SJCRH30 (cell line): ENCODE results near the gene P2RY6. TPM values are rescaled to one million over a fixed set of nuclear protein-coding genes. Genes with fewer than 3 reads are reported as not detected.

Experiments used
- DNase-seq, 2 experiments: peaks; one replicate each; pipeline ENCODE4 v3.0.0-alpha.2; 2015 to 2020
- H3K27ac ChIP-seq: fragments of 250-450 bp; sonication (Bioruptor Pico); 2 replicates; pipeline ENCODE4 v1.5.1; 2020; ENCODE audit warnings: mild to moderate bottlenecking, moderate library complexity
- H3K27me3 ChIP-seq: fragments of 250-450 bp; sonication (Bioruptor Pico); 2 replicates; pipeline ENCODE4 v1.5.1; 2020; ENCODE audit warnings: mild to moderate bottlenecking, moderate library complexity
- H3K36me3 ChIP-seq: fragments of 250-450 bp; sonication (Bioruptor Pico); 2 replicates; pipeline ENCODE4 v1.5.1; 2020; ENCODE audit warnings: mild to moderate bottlenecking, moderate library complexity
- H3K4me1 ChIP-seq: fragments of 250-450 bp; sonication (Bioruptor Pico); 2 replicates; pipeline ENCODE4 v1.5.1; 2020; ENCODE audit warnings: mild to moderate bottlenecking, moderate library complexity
- H3K4me3 ChIP-seq: fragments of 250-450 bp; sonication (Bioruptor Pico); 2 replicates; pipeline ENCODE4 v1.5.1; 2020; ENCODE audit warnings: mild to moderate bottlenecking, moderate library complexity
- H3K9me3 ChIP-seq: fragments of 250-450 bp; sonication (Bioruptor Pico); replicated peaks from 2 replicates; pipeline ENCODE4 v1.5.1; 2020; ENCODE audit warnings: mild to moderate bottlenecking, moderate library complexity
- total RNA-seq: library from RNA; depleted of rRNA; stranded (reverse); fragments of >200 nt; shearing (Covaris generic); gene quantifications from 2 replicates; pipeline ENCODE4 v1.2.3, GENCODE V29; 2014

Gene P2RY6
- total RNA-seq, 1 experiment from 2014 or later: not detected

DNA sequence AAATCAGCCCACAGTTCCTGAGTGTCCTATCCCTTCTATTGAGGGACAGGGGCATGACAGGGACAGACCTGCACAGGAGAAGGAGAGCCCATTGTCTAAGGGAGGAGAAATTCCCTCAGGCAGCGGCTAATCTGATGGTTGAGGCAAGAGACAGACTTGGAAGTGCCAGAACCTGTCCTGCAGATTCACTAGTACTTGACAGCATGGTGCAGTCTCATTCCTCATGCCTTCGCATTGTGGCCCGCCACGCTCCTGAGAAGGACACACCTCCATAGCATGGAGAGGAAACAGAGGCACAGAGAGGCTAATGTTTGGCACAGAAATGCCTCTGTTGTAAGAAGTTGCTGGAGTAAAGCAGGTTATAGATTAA is 3.2 kb downstream of the P2RY6 start:
- H3K27ac ChIP-seq: no peak overlapping the region
- no peaks in the 10 kb centered on the region for H3K27me3 ChIP-seq
- DNase-seq: no peak
- H3K4me3 ChIP-seq: no peak overlapping the region
- peaks cover 12% of the 10 kb centered on the region for H3K4me1 ChIP-seq
- no peaks in the 10 kb centered on the region for H3K36me3 ChIP-seq
- no peaks in the 10 kb centered on the region for H3K9me3 ChIP-seq

DNA sequence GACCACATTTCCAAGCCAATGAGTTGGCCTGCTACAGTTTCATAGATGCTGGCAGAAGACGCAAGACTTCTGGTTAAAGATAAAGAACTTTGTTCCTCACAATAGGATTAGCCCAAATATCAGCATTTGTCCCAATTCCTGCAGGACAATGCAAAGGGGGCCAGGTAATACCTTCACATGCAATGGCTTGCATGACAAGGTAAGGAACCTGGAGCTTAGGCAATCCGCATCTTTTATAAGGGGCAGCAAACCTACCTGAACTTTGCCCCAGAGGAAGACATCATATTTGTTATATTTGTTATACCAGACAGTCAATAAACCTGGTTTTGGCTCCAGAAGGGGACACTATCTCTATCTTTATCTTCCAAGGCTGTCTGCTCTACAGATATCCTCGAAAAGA is 5.3 kb downstream of the P2RY6 start:
- no peak for DNase-seq
- Histone ChIP-seq H3K4me1 (peaks cover 4% of the 10 kb centered on the region; the same call in 1 of the 2 replicates), H3K36me3 (no peaks in the 10 kb centered on the region), H3K27me3 (no peaks in the 10 kb centered on the region), H3K9me3 (no peaks in the 10 kb centered on the region), H3K27ac (no peak overlapping the region), H3K4me3 (no peak overlapping the region)

DNA sequence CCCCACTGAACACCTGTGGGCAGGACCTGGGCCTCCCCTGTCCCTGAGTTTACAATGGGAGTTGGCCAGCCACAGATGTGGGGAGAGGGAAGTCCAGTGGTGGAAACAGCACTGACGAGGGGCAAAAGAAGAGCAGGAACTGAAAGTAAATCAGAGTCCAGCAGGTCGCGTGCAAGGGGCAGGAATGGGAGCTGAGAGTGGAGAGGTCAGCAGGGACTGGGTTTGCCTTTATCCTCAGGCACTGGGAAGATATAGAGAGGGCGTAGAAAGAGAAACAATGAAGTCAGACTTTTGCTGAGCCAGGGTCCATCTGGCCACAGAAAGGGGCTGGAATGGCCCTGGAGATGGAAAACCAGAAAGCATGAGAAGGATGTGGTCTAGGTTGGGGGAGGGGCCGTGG is 8.5 kb downstream of the P2RY6 start:
- DNase-seq: no peak
- Histone ChIP-seq H3K4me3 (no peak overlapping the region), H3K36me3 (no peaks in the 10 kb centered on the region), H3K9me3 (no peaks in the 10 kb centered on the region), H3K27ac (no peak overlapping the region), H3K27me3 (no peaks in the 10 kb centered on the region), H3K4me1 (no peaks in the 10 kb centered on the region)

DNA sequence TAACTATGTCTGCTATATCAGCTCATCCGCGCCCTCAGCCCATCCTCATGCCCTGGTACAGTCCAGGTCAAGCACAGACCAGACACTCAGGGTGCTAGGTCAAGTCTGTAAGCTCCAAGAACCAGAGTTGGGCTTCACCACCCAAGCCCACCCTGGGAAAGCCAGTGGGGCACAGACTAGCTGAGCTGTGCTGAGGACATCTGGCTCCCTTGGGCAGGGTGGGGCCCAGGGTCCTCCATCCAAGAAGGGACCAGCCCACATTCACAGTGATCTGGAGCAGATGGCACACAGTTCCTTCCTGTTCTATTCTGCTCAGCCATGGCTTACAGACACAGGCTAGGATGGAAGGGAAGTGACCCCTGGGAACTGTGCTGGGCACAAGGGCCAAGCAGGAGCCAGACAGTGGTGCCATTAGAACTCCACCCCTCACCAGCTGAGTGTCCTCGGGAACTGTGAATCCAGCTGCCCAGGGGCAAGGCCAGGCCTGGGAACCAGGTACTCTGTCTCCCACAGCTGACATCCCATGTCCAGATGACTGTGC is 9.1 kb downstream of the P2RY6 start:
- no peak overlapping the region for H3K27ac ChIP-seq
- no peak overlapping the region for H3K4me3 ChIP-seq
- DNase-seq: no peak
- H3K36me3 ChIP-seq: no peaks in the 10 kb centered on the region
- no peaks in the 10 kb centered on the region for H3K27me3 ChIP-seq
- no peaks in the 10 kb centered on the region for H3K4me1 ChIP-seq
- no peaks in the 10 kb centered on the region for H3K9me3 ChIP-seq

DNA sequence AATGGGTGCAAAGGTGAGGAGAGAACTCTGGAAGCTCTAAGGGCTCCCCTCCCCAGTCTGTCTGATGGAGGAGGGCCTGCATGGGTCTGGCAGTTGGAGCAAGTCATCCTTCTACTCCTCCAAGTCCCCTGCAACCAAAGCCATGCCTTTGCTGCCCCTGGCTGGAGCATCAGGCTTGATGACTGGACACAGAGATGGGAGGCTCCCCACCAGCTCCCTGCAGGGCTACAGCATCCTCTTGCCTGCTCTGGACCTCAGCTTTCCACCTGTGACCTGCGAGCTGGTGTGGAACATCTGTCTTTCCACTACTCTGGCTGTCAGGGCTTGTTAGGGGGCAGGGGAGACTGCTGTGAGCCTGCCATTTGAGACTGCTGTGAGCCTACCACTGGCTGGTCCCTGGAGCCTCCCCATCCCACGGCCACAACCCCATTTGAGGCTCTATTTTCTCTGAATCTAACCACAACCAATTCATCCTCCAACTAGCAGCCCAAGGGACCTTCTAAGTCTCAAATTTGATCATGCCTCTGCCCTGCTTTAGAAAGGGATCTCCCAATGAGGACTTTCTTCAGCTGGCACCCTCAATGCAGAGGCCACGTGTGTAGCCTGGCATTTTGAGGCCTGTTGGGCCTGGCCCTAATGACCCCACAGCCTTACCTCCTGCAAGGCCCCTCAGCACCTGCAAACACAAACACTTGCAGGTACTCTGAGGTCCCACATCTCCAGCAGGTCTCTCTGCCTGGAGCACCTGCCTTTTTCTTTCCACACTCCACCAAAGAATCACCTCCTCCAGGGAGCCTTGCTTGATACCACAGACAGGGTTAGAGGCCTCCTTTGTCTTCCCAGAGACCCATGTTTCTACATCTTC is 9.9 kb downstream of the P2RY6 start:
- Histone ChIP-seq H3K36me3 (no peaks in the 10 kb centered on the region), H3K9me3 (no peaks in the 10 kb centered on the region), H3K4me3 (no peak overlapping the region), H3K27me3 (no peaks in the 10 kb centered on the region), H3K27ac (no peak overlapping the region), H3K4me1 (no peaks in the 10 kb centered on the region)
- DNase-seq: no peak

DNA sequence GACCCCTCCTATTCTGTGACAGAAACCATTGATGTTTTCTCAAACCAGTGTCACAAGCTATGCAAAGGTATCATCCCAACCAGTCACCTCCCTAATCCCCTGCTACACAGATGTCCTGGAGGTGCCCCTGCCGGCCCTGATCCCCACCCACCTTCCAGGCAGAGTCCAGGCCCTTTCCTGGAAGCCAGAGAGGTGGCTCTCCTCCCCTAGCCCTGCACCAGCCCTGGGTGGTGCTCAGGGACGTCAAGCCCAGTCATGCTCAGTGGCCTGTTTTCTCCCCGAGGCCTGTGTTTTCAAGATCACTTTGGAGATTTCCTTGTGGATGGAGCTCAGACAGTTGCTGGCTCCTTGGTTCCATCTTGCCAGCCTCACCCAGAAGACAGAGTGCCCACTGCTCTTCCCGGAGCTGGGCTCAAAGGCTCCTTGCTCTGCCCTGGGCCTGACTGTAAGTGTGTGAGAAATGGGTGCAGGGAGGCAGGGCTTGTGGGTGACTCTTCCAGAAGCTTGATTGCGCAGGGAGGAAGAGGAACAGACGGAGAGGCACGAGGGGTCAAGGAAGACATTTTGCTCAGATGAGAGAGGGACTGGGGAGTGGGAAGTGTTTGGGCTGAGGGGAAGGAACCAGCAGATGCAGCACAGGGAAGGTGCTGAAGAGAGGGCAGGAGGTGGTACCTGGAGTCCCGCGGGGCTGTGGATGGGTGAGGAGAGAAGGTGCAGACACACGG is 11.3 kb downstream of the P2RY6 start:
- Histone ChIP-seq H3K27me3 (no peaks in the 10 kb centered on the region), H3K9me3 (no peaks in the 10 kb centered on the region), H3K36me3 (no peaks in the 10 kb centered on the region), H3K27ac (no peak overlapping the region), H3K4me1 (no peaks in the 10 kb centered on the region; the same call in 1 of the 2 replicates), H3K4me3 (no peak overlapping the region)
- no peak for DNase-seq

DNA sequence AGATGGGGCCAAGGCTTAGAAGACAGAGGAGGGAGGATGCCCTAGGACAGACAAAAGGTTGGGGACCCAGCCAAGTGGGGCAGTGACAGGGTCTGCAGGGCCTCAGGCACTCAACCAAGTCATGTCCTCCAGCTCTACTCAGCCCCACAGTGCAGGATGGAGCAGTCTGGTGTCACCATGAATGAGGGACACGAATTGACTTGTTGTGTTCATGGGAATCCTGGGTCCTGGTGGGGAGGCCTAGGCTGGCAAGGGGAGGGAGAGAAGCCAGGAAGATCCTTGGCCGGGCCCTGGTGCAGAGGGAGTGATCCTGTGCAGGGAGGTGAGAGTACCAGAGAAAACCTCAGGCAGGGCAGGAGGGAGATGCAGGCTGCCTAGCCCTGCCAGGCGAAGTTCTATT is 12.0 kb downstream of the P2RY6 start:
- no peak overlapping the region for H3K4me3 ChIP-seq
- no peaks in the 10 kb centered on the region for H3K9me3 ChIP-seq
- H3K27ac ChIP-seq: no peak overlapping the region
- H3K4me1 ChIP-seq: peaks cover 5% of the 10 kb centered on the region; the same call in 1 of the 2 replicates
- DNase-seq: no peak
- H3K36me3 ChIP-seq: no peaks in the 10 kb centered on the region
- H3K27me3 ChIP-seq: no peaks in the 10 kb centered on the region

DNA sequence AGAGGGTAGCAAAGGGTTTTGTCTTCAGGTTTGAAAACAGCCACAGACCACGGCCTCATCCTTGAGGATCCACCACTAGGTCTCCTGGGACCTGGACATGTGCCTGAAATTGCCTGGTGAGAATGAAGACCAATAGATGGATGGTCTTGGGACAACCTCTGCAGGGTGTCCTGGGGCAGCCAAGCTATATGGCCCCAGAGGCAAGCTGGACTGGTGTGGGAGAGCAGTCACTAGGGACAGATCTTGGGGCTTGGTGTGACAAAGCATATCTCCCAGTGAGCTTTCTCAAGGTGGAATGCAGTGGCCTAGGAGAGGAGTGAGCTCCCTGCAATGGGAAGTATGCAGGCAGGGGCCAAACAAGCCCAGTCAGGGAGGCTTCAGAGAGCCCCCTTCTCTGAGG is 13.6 kb downstream of the P2RY6 start:
- no peaks in the 10 kb centered on the region for H3K27me3 ChIP-seq

DNA sequence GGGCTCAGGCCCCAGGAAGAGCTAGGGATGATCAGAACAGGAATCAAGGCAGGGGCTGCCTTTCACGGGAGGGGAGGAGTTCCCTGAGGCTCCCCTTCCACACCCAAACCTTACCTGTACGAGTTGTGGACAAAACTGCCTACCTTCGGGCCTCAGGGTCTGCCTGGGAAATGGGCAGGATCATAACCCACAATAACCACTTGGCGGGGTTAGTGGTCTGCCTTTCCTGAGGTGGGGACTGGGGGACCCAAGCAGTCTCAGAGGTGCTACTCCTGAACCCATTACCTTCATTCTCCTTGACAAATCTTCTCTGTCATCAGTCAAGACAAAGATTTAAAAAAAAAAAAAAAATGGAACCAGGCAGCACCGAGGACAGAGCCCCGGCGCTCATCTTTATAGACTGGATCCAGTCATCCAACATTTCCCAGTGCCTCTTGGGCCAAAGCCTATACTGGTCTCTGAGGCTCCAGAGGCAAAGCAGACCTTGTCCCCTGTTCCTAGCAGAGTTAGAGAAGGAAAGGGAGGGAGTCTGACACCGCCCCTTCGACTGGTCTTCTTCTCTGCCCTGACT is 14.2 kb downstream of the P2RY6 start:
- H3K27ac ChIP-seq: no peak overlapping the region
- no peak overlapping the region for H3K4me3 ChIP-seq
- H3K27me3 ChIP-seq: no peaks in the 10 kb centered on the region
- H3K9me3 ChIP-seq: no peaks in the 10 kb centered on the region
- peaks cover 6% of the 10 kb centered on the region; the same call in 1 of the 2 replicates for H3K4me1 ChIP-seq
- H3K36me3 ChIP-seq: no peaks in the 10 kb centered on the region
- DNase-seq: no peak

More for the DNA sequence above, 13.6 kb downstream of the P2RY6 start:
- Histone ChIP-seq H3K27ac (no peak overlapping the region), H3K9me3 (no peaks in the 10 kb centered on the region), H3K36me3 (no peaks in the 10 kb centered on the region), H3K4me3 (no peak overlapping the region), H3K4me1 (peaks cover 6% of the 10 kb centered on the region; the same call in 1 of the 2 replicates)
- no peak for DNase-seq

DNA sequence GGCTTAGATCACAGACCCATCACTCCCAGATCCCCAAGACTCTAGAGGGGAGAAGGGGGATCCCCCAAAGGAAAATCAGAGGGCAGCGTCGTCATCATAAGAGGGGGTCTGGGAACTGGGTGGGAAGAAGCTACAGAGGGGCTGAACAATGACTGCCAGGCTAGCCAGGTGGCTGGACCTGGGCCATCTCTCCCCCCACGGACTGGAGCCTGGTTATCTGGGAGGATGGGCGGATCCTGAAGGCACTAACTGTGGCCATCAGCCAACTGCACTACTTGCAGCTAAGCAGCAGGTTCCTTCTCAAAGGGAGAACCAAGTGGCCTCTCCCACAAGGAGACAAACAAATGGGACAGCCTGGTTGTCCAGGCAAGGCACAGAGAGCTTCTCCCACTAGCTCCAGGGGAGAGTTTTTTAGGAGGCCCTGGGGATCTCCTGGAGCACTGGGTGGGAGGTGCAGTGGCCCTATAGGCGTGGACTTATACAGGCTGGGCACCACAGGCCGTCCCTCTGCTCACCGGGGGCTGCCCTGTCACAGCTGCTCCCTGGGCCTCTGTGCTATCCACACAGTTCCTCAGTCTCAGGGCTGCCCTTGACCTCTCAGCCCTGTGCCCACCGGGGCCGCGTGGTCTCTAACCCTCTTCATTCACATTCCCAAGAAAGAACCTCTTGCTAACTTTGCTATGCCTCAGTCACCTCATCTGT is 15.4 kb downstream of the P2RY6 start:
- no peak overlapping the region for H3K27ac ChIP-seq

DNA sequence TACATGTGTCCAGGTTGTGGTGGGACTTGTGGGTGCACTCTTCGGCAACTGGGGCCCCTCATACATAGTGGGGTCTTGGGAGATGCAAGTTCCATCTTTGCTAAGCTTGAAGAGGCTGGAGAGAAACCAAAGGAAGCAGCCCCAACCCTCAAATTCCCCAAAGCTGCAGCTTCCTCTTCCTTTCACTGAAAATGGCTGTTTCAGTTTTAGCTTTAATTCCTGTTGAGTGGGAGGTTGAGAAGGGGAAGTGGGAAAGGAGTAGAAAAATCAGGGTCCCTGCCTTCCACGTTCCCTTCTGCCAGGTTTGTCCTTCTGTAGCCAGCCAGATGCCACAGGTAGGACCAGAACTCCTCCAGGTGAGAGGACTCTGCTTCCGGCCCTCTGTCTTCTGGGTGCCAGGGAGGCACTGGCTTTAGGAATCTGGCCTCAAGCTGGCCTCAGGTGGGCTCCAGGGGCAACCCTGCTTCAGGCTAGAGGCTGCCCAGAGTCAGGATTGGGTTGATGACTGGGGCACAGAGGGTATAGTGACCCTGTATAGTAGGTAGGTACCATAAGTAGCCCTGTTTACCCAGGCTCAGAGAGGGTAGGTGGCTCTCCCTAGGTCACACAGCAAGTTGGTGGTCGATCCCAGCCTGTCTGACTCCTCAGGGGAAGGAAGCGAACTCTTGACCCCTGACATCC is 16.2 kb downstream of the P2RY6 start:
- Histone ChIP-seq H3K9me3 (no peaks in the 10 kb centered on the region), H3K4me3 (no peak overlapping the region), H3K27me3 (0 out of 2 replicates have a peak, but pooled peaks cover 4% of the 10 kb centered on the region), H3K4me1 (peaks cover 6% of the 10 kb centered on the region; the same call in 1 of the 2 replicates), H3K27ac (no peak overlapping the region), H3K36me3 (no peaks in the 10 kb centered on the region)
- DNase-seq: no peak

More for the DNA sequence above, 15.4 kb downstream of the P2RY6 start:
- no peaks in the 10 kb centered on the region for H3K27me3 ChIP-seq
- H3K4me3 ChIP-seq: no peak overlapping the region
- DNase-seq: no peak
- no peaks in the 10 kb centered on the region for H3K36me3 ChIP-seq
- H3K4me1 ChIP-seq: peaks cover 6% of the 10 kb centered on the region; the same call in 1 of the 2 replicates
- H3K9me3 ChIP-seq: no peaks in the 10 kb centered on the region

DNA sequence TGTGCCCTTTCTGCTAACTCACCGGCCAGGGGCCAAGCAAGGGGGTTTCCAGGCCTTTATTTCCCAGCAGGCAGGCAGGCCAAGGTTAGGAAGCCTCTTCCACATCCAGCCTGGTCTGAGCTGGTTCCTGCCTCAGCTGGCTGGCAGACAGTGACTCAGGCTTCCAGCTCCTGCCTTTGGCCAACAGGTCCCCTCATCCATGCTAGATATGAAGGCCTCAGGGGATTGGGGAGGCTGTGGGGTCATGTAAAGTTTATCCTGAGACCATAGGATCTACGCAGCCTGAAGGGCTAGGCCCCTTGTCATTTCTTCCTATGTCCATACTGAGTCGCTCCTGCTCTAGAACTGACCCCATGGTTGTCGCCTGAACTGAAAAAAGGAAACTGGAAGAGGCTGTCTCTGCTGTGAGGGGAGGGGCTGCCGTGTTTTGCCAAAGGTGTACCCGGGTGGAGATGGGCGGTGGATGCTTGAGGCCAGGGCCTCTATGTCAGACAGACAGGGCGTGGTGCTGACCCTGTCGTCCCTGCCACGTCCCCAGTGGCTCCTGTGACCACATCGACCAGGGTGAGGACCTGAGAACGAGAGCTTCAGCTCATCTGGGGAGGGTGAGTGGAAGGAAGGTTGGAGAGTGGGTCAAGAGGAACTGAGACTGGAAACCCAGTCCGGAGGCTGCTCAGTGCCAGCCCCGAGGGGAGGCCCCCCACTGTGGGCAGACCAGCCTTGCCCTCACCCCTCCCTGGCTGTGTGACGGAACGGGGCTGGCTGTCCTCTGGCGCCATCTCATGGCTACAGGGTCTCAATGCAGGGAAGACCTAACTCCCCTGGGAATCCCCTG is 17.0 kb downstream of the P2RY6 start:
- peak overlapping the region; percentile 49 for H3K4me3 ChIP-seq
- H3K27ac ChIP-seq: peak overlapping the region; percentile 33
- peak; percentile 71 to 90 for DNase-seq

DNA sequence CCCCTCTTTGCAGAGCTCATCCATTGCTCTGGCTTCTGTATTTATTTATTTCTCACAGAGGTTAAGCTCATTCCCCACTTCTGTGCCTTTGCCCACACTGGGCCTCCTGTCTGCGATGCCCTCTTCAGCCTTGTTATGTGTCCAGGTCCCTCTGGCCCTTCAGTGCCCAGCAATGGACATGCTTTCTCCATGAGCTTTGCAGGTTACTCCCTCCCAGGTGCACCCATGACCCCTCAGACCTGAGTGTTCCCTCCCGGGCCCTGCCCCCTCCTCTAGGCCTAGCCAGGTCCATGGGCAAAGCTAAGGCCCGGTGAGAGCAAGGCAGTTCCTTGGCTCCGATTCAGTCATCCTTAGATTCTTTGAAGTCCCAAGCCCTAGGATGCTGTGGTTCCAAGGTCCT is 18.4 kb downstream of the P2RY6 start:
- Histone ChIP-seq H3K4me1 (peaks cover 6% of the 10 kb centered on the region; the same call in 1 of the 2 replicates), H3K36me3 (no peaks in the 10 kb centered on the region), H3K27ac (no peak overlapping the region), H3K9me3 (no peaks in the 10 kb centered on the region), H3K4me3 (no peak overlapping the region), H3K27me3 (0 out of 2 replicates have a peak, but pooled peaks cover 4% of the 10 kb centered on the region)
- DNase-seq: no peak

More for the DNA sequence above, 17.0 kb downstream of the P2RY6 start:
- Histone ChIP-seq H3K9me3 (no peaks in the 10 kb centered on the region), H3K4me1 (peaks cover 6% of the 10 kb centered on the region; the same call in 1 of the 2 replicates), H3K36me3 (no peaks in the 10 kb centered on the region), H3K27me3 (0 out of 2 replicates have a peak, but pooled peaks cover 4% of the 10 kb centered on the region)
